ENCODE measurements around the gene HPCAL1. TPM values are rescaled to one million over a fixed set of nuclear protein-coding genes. Genes with fewer than 3 reads are reported as not detected.

Gene HPCAL1
- total RNA-seq, 1 donor: 68.9 TPM

GRCh38 chr2:10365412-10365811, 62.7 kb downstream of the HPCAL1 start:
- DNase-seq (ENCODE audit: low read depth in 2 of 3, low spot score in 2 of 3): no peak

GRCh38 chr2:10366601-10367270, 64.0 kb downstream of the HPCAL1 start:
- DNase-seq (ENCODE audit: low read depth in 2 of 3, low spot score in 2 of 3): no peak

GRCh38 chr2:10367472-10368439, 65.1 kb downstream of the HPCAL1 start:
- no peak for DNase-seq (ENCODE audit: low read depth in 2 of 3, low spot score in 2 of 3)

- DNase-seq (ENCODE audit: low read depth in 2 of 3, low spot score in 2 of 3): no peak
Measured at GRCh38 chr2:10368491-10369231, 66.0 kb downstream of the HPCAL1 start.

- DNase-seq (ENCODE audit: low read depth in 2 of 3, low spot score in 2 of 3): no peak
Measured at GRCh38 chr2:10369269-10370255, 66.9 kb downstream of the HPCAL1 start.

- no peak for DNase-seq (ENCODE audit: low read depth in 2 of 3, low spot score in 2 of 3)
Measured at GRCh38 chr2:10370390-10370789, 67.7 kb downstream of the HPCAL1 start.

GRCh38 chr2:10370895-10371294, 68.2 kb downstream of the HPCAL1 start:
- no peak for DNase-seq (ENCODE audit: low read depth in 2 of 3, low spot score in 2 of 3)

GRCh38 chr2:10371441-10372196, 68.9 kb downstream of the HPCAL1 start:
- DNase-seq (ENCODE audit: low read depth in 2 of 3, low spot score in 2 of 3): no peak

GRCh38 chr2:10372203-10372861, 69.6 kb downstream of the HPCAL1 start:
- DNase-seq (ENCODE audit: low read depth in 2 of 3, low spot score in 2 of 3): no peak

- DNase-seq (ENCODE audit: low read depth in 2 of 3, low spot score in 2 of 3): no peak
Measured at GRCh38 chr2:10372862-10373240, 70.1 kb downstream of the HPCAL1 start.

- no peak for DNase-seq (ENCODE audit: low read depth in 2 of 3, low spot score in 2 of 3)
Measured at GRCh38 chr2:10373931-10374330, 71.2 kb downstream of the HPCAL1 start.

GRCh38 chr2:10374362-10374943, 71.7 kb downstream of the HPCAL1 start:
- DNase-seq (ENCODE audit: low read depth in 2 of 3, low spot score in 2 of 3): no peak

- DNase-seq (ENCODE audit: low read depth in 2 of 3, low spot score in 2 of 3): peak in 2 of 3 donors; percentile 81 to 94
Measured at GRCh38 chr2:10375570-10376281, 73.0 kb downstream of the HPCAL1 start.

- DNase-seq (ENCODE audit: low read depth in 2 of 3, low spot score in 2 of 3): no peak
Measured at GRCh38 chr2:10377052-10377746, 74.5 kb downstream of the HPCAL1 start.

- no peak for DNase-seq (ENCODE audit: low read depth in 2 of 3, low spot score in 2 of 3)
Measured at GRCh38 chr2:10377747-10378085, 75.0 kb downstream of the HPCAL1 start.

- DNase-seq (ENCODE audit: low read depth in 2 of 3, low spot score in 2 of 3): peak in 1 of 3 donors; percentile 61
Measured at GRCh38 chr2:10378189-10378588, 75.5 kb downstream of the HPCAL1 start.

Measured in hematopoietic multipotent progenitor cell (in vitro differentiated cells).